Hematopoietic multipotent progenitor cell treated with erythropoietin and hydrocortisone succinate and interleukin-3 and kit ligand, for 15 days (in vitro differentiated cells): ENCODE data around the gene MAPK8.

Source experiments
- DNase-seq: peaks from one replicate; pipeline ENCODE4 v3.0.0-alpha.2; 2015; ENCODE audit warnings: low spot score

MAPK8 gene

GRCh38 chr10:48384699-48384982 is 78.2 kb downstream of the MAPK8 start:
- peak; percentile 14 for DNase-seq

GRCh38 chr10:48389272-48389671 is 82.8 kb downstream of the MAPK8 start:
- no peak for DNase-seq

GRCh38 chr10:48389846-48390557 is 83.5 kb downstream of the MAPK8 start:
- no peak for DNase-seq

GRCh38 chr10:48390558-48390871 is 84.0 kb downstream of the MAPK8 start:
- DNase-seq = no peak

GRCh38 chr10:48390933-48391845 is 84.7 kb downstream of the MAPK8 start:
- no peak for DNase-seq

- DNase-seq = no peak
These were observed 85.5 kb downstream of the MAPK8 start for GRCh38 chr10:48391994-48392393.

- DNase-seq = no peak
These were observed 91.8 kb downstream of the MAPK8 start for GRCh38 chr10:48398261-48398660.

- DNase-seq = no peak
These were observed 92.6 kb downstream of the MAPK8 start for GRCh38 chr10:48399056-48399541.

- no peak for DNase-seq
These were observed 93.1 kb downstream of the MAPK8 start for GRCh38 chr10:48399551-48399950.

GRCh38 chr10:48400129-48400849 is 93.8 kb downstream of the MAPK8 start:
- DNase-seq = no peak

GRCh38 chr10:48400850-48401220 is 94.4 kb downstream of the MAPK8 start:
- no peak for DNase-seq

- DNase-seq = no peak
These were observed 98.2 kb downstream of the MAPK8 start for GRCh38 chr10:48404646-48405045.

- no peak for DNase-seq
These were observed 99.7 kb downstream of the MAPK8 start for GRCh38 chr10:48406204-48406603.

GRCh38 chr10:48406658-48407057 is 100.2 kb downstream of the MAPK8 start:
- DNase-seq = no peak

GRCh38 chr10:48410503-48410902 is 104.0 kb downstream of the MAPK8 start:
- DNase-seq = no peak

GRCh38 chr10:48411510-48411909 is 105.0 kb downstream of the MAPK8 start:
- no peak for DNase-seq

- DNase-seq = no peak
These were observed 105.6 kb downstream of the MAPK8 start for GRCh38 chr10:48412081-48412480.

GRCh38 chr10:48412933-48413332 is 106.5 kb downstream of the MAPK8 start:
- no peak for DNase-seq

GRCh38 chr10:48414160-48414559 is 107.7 kb downstream of the MAPK8 start:
- DNase-seq = no peak

- no peak for DNase-seq
These were observed 108.3 kb downstream of the MAPK8 start for GRCh38 chr10:48414778-48415177.

GRCh38 chr10:48416584-48417232 is 110.2 kb downstream of the MAPK8 start:
- DNase-seq = no peak

- no peak for DNase-seq
These were observed 110.9 kb downstream of the MAPK8 start for GRCh38 chr10:48417374-48417773.
